Liver (tissue), 3 donors: Measurements from ENCODE around the gene PNMA6A.

Experiments
- CTCF ChIP-seq: fragments of 150-350 bp; IDR thresholded peaks from 2 replicates; pipeline ENCODE4 v1.5.1; 2017; ENCODE audit warnings: improper control_type of control experiment, low read depth, low read length; ENCODE audit not compliant: missing input control
- RAD21 ChIP-seq, 2 donors: IDR thresholded peaks; 2 replicates each; pipeline ENCODE4 v1.6.1; 2016; ENCODE audit warnings: antibody characterized with exemption in 2 of 2, mild to moderate bottlenecking in 2 of 2
- RXRA ChIP-seq, 2 donors: IDR thresholded peaks; 2 replicates each; pipeline ENCODE4 v1.6.1; 2017 to 2018; ENCODE audit warnings: antibody characterized with exemption in 2 of 2, mild to moderate bottlenecking in 1 of 2
- TAF1 ChIP-seq: conservative IDR thresholded peaks from 2 replicates; pipeline ENCODE4 v1.6.1; 2016; ENCODE audit warnings: antibody characterized with exemption, mild to moderate bottlenecking
- donor health status: healthy.
- donor health status: healthy.

GRCh38 chrX:153102418-153102817 lies 30.2 kb downstream of the PNMA6A start:
- TF ChIP-seq CTCF = no peak
- TF ChIP-seq RXRA (IDR thresholded peaks at IDR 0.05) = peak; percentile 73 to 75
- no peak for TF ChIP-seq TAF1
- peak in 1 of 2 donors; percentile 18 for TF ChIP-seq RAD21 (IDR thresholded peaks at IDR 0.05)
